Upper lobe of right lung (tissue), 1 donor: ENCODE measurements around the gene STAU1. TPM values are rescaled to one million over a fixed set of nuclear protein-coding genes. Genes with fewer than 3 reads are reported as not detected.
"Not testable (repeated sequence)": the region's sequence is repeated elsewhere in the genome, so short reads cannot be mapped to it uniquely, and the experiment has no call there.

Source experiments
- ATAC-seq: fragments of 200-7000 bp; cut with Tn5 transposase; one replicate; pipeline ENCODE4 v1.9.1; 2020; ENCODE audit warnings: mild to moderate bottlenecking, moderate library complexity
- DNase-seq: peaks from one replicate; pipeline ENCODE4 v3.0.0-alpha.2; 2020
- H3K27ac ChIP-seq: fragments of 200-600 bp; one replicate; pipeline ENCODE4 v1.8.0; 2022
- H3K27me3 ChIP-seq: fragments of 200-600 bp; one replicate; pipeline ENCODE4 v1.8.0; 2022; ENCODE audit warnings: mild to moderate bottlenecking
- H3K36me3 ChIP-seq: fragments of 200-600 bp; one replicate; pipeline ENCODE4 v1.8.0; 2022
- H3K4me1 ChIP-seq: fragments of 200-600 bp; one replicate; pipeline ENCODE4 v1.8.0; 2022
- H3K4me3 ChIP-seq: fragments of 200-600 bp; one replicate; pipeline ENCODE4 v1.8.0; 2022; ENCODE audit warnings: mild to moderate bottlenecking
- H3K9me3 ChIP-seq: fragments of 200-600 bp; one replicate; pipeline ENCODE4 v1.8.0; 2022
- intact Hi-C: fragments of 100-400 bp; cut with DNase I; formaldehyde crosslinking; loops from one replicate; pipeline ENCODE4 v1.11.0; 2022
- total RNA-seq: library from RNA; stranded (reverse); fragmentation: NEBNext Ultra II Directional; extraction: Animal tissue kit (Norgen Biotek cat#: 25700); gene quantifications from one replicate; pipeline ENCODE4 v1.2.1, GENCODE V29; 2021
- TF ChIP-seq, protein P1 (sequence below): fragments of 200-600 bp; IDR thresholded peaks from one replicate; pipeline ENCODE4 v1.8.0; 2022; ENCODE audit warnings: antibody characterized with exemption
- donor health status: DM: no; HTN: yes; CAD: no; lungs with severe emphysema.

STAU1 gene
- total RNA-seq, 1 donor from 2014 or later = 76.0 TPM

DNA sequence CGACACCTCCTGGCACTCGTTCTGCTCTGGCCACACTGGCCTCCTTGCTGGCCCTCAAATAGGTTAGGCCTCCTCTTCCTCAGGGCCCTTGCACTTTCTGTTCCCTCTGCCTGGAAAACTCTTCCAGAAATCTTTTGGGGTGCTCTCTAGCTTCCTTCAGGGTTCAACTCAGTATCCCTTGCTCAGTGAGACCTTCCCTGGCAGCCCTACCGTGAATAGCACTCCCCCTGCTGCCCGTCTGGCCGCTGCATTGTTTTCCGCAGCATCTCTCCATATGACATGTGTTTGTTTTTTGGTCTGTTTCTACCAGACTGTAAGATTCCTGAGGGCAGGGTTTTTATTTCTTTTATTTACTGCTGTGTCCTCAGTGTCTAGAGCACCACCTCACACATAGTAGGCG is 37.8 kb upstream of the STAU1 start:
- Histone ChIP-seq H3K4me3 (no peak overlapping the region), H3K4me1 (no peaks in the 10 kb centered on the region), H3K9me3 (no peaks in the 10 kb centered on the region), H3K27ac (no peak overlapping the region), H3K36me3 (peaks cover 95% of the 10 kb centered on the region), H3K27me3 (no peaks in the 10 kb centered on the region)
- no peak for ATAC-seq
- intact Hi-C loops = no loop called here
- TF ChIP-seq, protein P1, sequence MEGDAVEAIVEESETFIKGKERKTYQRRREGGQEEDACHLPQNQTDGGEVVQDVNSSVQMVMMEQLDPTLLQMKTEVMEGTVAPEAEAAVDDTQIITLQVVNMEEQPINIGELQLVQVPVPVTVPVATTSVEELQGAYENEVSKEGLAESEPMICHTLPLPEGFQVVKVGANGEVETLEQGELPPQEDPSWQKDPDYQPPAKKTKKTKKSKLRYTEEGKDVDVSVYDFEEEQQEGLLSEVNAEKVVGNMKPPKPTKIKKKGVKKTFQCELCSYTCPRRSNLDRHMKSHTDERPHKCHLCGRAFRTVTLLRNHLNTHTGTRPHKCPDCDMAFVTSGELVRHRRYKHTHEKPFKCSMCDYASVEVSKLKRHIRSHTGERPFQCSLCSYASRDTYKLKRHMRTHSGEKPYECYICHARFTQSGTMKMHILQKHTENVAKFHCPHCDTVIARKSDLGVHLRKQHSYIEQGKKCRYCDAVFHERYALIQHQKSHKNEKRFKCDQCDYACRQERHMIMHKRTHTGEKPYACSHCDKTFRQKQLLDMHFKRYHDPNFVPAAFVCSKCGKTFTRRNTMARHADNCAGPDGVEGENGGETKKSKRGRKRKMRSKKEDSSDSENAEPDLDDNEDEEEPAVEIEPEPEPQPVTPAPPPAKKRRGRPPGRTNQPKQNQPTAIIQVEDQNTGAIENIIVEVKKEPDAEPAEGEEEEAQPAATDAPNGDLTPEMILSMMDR = no peak
- no peak for DNase-seq

DNA sequence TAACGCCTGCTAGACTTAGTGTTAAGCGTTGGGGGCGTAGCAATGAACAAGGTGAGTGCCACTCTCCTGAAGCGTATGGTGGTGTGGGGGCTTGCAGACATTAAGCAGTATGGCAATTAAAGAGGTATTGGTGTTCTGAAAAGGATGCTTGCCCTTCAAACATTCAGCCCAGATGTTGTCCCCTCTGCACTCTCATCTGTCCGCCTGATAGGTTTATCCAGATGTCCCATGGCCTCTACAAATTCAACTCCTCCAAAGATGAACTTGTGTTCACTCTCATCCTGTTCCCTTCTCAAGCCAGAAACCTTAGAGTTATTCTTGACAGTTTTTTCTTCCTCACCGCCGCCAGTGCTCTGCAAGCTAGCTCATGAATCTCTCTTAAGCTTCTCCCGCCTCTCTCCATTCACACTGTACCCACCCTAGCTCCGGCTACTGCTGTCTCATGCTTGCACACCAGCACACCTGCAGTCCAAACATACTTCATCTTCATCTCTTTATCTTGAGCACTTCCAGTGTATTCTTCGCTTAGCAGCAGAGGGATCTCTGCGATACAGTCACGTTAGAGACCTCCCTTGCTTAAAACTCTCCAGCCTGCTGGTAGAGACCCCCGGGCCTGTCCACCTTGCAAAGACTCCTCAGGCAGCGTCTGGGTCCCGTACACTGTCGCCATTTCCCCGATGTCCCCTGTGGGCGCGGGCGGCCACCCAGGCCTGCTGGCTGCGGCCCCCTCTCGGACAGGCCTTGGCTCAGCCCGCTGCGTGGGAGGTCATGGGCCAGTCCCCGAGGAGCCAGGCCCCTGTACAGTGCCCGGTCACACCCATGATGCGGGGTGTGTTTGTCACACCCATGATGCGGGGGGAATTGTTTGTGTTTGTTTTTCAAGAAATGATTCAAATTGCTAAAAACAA is 32.0 kb upstream of the STAU1 start:
- intact Hi-C loops = loop anchor here (2.0 kb wide), 1 partner anchor 87 kb away; no protein-coding TSS in a partner anchor
- no peak for ATAC-seq
- TF ChIP-seq, protein P1 = no peak
- peaks cover 40% of the 10 kb centered on the region for H3K36me3 ChIP-seq
- H3K9me3 ChIP-seq = no peaks in the 10 kb centered on the region
- H3K4me1 ChIP-seq = peaks cover 20% of the 10 kb centered on the region
- H3K4me3 ChIP-seq = peak overlapping the region; percentile 85
- peak overlapping the region; percentile 89 for H3K27ac ChIP-seq
- H3K27me3 ChIP-seq = no peaks in the 10 kb centered on the region
- DNase-seq = no peak

DNA sequence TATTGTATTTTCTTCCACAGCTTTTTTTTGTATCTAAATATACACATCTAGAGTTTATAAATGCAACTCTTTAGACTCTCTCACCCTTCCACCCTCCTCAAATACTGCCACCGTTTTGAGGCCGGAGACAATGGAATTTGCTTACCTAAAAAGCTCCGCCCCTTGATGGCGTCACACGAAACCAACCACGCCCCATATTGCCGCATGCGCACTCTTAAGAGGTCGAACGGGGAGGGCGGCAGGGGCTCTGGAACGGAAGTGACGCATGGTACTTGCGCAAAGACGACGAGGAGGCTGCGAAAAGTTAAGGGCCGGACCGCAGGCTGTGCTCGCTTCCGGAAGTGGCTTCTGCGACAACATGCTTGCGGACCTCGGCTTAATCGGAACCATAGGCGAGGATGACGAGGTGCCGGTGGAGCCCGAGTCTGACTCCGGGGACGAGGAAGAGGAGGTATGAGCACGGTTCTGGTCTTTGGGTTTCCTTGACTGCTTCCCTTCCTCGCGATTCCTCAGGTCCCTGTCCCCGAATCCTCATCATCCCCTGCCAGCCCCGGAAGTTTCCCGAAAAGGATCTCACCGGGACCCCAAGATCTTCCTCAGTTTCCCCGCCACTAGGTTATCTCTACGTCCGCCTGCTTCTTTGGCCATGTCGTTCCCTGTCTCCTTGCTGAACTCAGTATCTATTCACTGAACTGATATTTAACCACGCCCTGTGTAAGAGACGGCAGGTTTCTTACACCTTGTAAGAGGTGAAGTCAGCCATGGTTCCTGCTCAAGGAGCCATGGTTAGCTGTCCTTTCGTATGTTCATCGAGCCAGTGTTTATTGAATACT is 31.2 kb upstream of the STAU1 start, which contains the start of gene DDX27:
TSS of gene DDX27 (plus strand) at position 326 of the 833 bp plus-strand sequence. CDS start at position 359, 33 bp downstream.
- ATAC-seq (peak; percentile 96), DNase-seq (peak; percentile 97)
- Histone ChIP-seq H3K4me3 (peak within 1 kb of the TSS; percentile 85), H3K36me3 (peaks cover 31% of the 10 kb centered on the region), H3K4me1 (peaks cover 20% of the 10 kb centered on the region), H3K9me3 (no peaks in the 10 kb centered on the region), H3K27me3 (no peaks in the 10 kb centered on the region), H3K27ac (peak within 1 kb of the TSS; percentile 89)
- intact Hi-C loops = loop anchor here (2.0 kb wide), 1 partner anchor 87 kb away; no protein-coding TSS in a partner anchor
- TF ChIP-seq, protein P1 = no peak

DNA sequence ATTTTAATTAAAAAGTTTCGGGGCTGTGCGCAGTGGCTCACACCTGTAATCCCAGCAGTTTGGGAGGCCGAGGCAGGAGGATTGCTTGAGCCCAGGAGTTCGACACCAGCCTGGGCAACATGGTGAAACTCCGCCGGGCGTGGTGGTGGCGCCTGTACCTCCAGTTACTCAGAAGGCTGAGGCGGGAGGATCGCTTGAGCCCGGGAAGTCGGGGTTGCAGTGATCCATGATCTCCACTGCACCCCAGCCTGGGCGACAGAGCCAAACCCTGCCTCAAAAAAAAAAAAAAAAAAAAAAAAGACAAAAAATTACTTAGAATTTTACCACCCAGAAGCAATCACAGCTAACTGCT is 30.6 kb upstream of the STAU1 start:
- peak overlapping the region; percentile 89 for H3K27ac ChIP-seq
- H3K4me1 ChIP-seq = peaks cover 20% of the 10 kb centered on the region
- DNase-seq = peak; percentile 68
- not testable (repeated sequence) for H3K9me3 ChIP-seq, ATAC-seq, H3K27me3 ChIP-seq
- peaks cover 25% of the 10 kb centered on the region for H3K36me3 ChIP-seq
- intact Hi-C loops = loop anchor here (2.0 kb wide), 1 partner anchor 86 kb away; no protein-coding TSS in a partner anchor
- H3K4me3 ChIP-seq = peak overlapping the region; percentile 85

DNA sequence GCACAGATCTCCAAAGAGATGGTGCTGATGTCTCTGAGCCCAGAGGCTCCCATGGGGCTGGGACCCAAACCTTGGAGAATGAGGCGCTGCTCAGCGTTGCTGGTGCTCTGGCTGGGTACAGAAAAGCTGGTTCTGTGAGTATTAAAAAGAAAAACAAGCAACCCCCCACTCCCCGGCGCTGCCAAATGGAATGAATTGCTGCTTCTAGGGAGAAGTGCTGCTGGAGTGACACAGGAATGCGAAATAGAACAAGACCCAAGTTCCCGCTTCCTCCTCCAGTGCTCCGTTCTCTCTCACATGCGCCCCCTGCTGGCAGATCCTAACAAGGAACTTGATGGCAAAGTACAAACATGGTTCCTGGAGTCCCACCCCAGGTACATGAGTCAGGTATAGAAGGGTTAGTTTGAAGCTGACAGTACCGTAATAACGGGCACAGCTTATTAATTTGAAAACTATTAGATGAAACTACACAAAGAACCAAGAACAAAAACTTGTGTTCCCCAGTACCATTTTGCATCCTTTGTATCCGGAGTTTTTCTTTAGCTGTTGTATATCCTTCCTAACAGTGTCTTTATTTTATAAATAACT is 29.0 kb upstream of the STAU1 start:
- intact Hi-C loops = no loop called here
- no peaks in the 10 kb centered on the region for H3K27me3 ChIP-seq
- H3K4me3 ChIP-seq = no peak overlapping the region
- peaks cover 20% of the 10 kb centered on the region for H3K4me1 ChIP-seq
- H3K36me3 ChIP-seq = peaks cover 9% of the 10 kb centered on the region
- TF ChIP-seq, protein P1 = peak; percentile 84
- H3K9me3 ChIP-seq = no peaks in the 10 kb centered on the region
- H3K27ac ChIP-seq = no peak overlapping the region
- DNase-seq (peak; percentile 95), ATAC-seq (peak; percentile 88)
